Liver (tissue), 9 donors: Measurements from ENCODE around the gene PCMT1. TPM values are rescaled to one million over a fixed set of nuclear protein-coding genes. Genes with fewer than 3 reads are reported as not detected.
"Not testable (repeated sequence)": the region's sequence is repeated elsewhere in the genome, so short reads cannot be mapped to it uniquely, and the experiment has no call there.

ENCODE experiments used
- DNase-seq: peaks from one replicate; pipeline ENCODE4 v3.0.0-alpha.2; 2017; ENCODE audit warnings: low spot score
- H3K27ac ChIP-seq, 2 donors: one replicate each; pipeline ENCODE4 v1.7.0; 2013; ENCODE audit warnings: inconsistent platforms in 2 of 2, low read length in 2 of 2, control low read depth in 1 of 2, low read depth in 1 of 2, mild to moderate bottlenecking in 1 of 2
- H3K27me3 ChIP-seq, 4 donors: one replicate each; pipeline versions ENCODE4 v1.6.1 to v1.7.0; 2013; ENCODE audit warnings: low read length in 3 of 4, inconsistent platforms in 1 of 4, mild to moderate bottlenecking in 1 of 4, moderate library complexity in 1 of 4; ENCODE audit not compliant: control insufficient read depth in 4 of 4, insufficient read depth in 4 of 4
- H3K36me3 ChIP-seq, 4 donors: one replicate each; pipeline versions ENCODE4 v1.6.1 to v1.7.0; 2013; ENCODE audit warnings: low read length in 3 of 4, mild to moderate bottlenecking in 3 of 4, low read depth in 1 of 4, moderate library complexity in 1 of 4; ENCODE audit not compliant: control insufficient read depth in 4 of 4, insufficient read depth in 3 of 4
- H3K4me1 ChIP-seq, 4 donors: one replicate each; pipeline versions ENCODE4 v1.6.1 to v1.7.0; 2013; ENCODE audit warnings: low read length in 3 of 4, mild to moderate bottlenecking in 3 of 4, moderate library complexity in 1 of 4; ENCODE audit not compliant: control insufficient read depth in 4 of 4, insufficient read depth in 4 of 4
- H3K4me3 ChIP-seq, 3 donors: one replicate each; pipeline versions ENCODE4 v1.6.1 to v1.7.0; 2013; ENCODE audit warnings: low read length in 3 of 3, control low read depth in 1 of 3, low read depth in 1 of 3, mild to moderate bottlenecking in 1 of 3
- H3K9ac ChIP-seq, 2 donors: one replicate each; pipeline ENCODE4 v1.7.0; 2013; ENCODE audit warnings: low read length in 2 of 2, mild to moderate bottlenecking in 2 of 2, moderate library complexity in 2 of 2, control low read depth in 1 of 2, low read depth in 1 of 2
- H3K9me3 ChIP-seq, 4 donors: one replicate each; pipeline versions ENCODE4 v1.6.1 to v1.7.0; 2013; ENCODE audit warnings: low read length in 3 of 4; ENCODE audit not compliant: control insufficient read depth in 4 of 4
- GABPA ChIP-seq, 2 donors: IDR thresholded peaks in 1 of 2; conservative IDR thresholded peaks in 1 of 2; 2 replicates each; pipeline ENCODE4 v1.6.1; 2016; ENCODE audit warnings: antibody characterized with exemption in 2 of 2, mild to moderate bottlenecking in 1 of 2, moderate library complexity in 1 of 2
- HNF4A ChIP-seq, 2 donors: conservative IDR thresholded peaks; 2 replicates each; pipeline ENCODE4 v1.6.1; 2016; ENCODE audit warnings: antibody characterized with exemption in 2 of 2, mild to moderate bottlenecking in 2 of 2
- MAX ChIP-seq: IDR thresholded peaks from 2 replicates; pipeline ENCODE4 v1.6.1; 2016; ENCODE audit warnings: antibody characterized with exemption
- NR2F2 ChIP-seq: IDR thresholded peaks from 2 replicates; pipeline ENCODE4 v1.6.1; 2016; ENCODE audit warnings: antibody characterized with exemption
- REST ChIP-seq: IDR thresholded peaks from 2 replicates; pipeline ENCODE4 v1.6.1; 2016; ENCODE audit warnings: antibody characterized with exemption, mild to moderate bottlenecking
- RXRA ChIP-seq, 2 donors: IDR thresholded peaks; 2 replicates each; pipeline ENCODE4 v1.6.1; 2017 to 2018; ENCODE audit warnings: antibody characterized with exemption in 2 of 2, mild to moderate bottlenecking in 1 of 2
- SP1 ChIP-seq: IDR thresholded peaks from 2 replicates; pipeline ENCODE4 v1.6.1; 2018; ENCODE audit warnings: antibody characterized with exemption, mild to moderate bottlenecking
- ZBTB33 ChIP-seq: IDR thresholded peaks from 2 replicates; pipeline ENCODE4 v1.6.1; 2016; ENCODE audit warnings: antibody characterized with exemption
- WGBS: extraction: QIAGEN DNeasy Blood & Tissue Kit; methylation state at CpG from one replicate; pipeline ENCODE4 v1.1.7; 2013; 5-methylcytosine and 5-hydroxymethylcytosine counted together
- polyA plus RNA-seq, 2 donors: library from polyadenylated mRNA; stranded (reverse) in 1 of 2; unstranded in 1 of 2; fragments of 200-250 nt in 1 of 2; fragments of >200 nt in 1 of 2; fragmentation: Nextera tagmentation in 1 of 2; extraction: Ambion mirVana in 1 of 2; gene quantifications; one replicate each; pipeline versions ENCODE4 v1.2.1 to v1.2.3, GENCODE V29; 2013 to 2015
- total RNA-seq, 2 donors: library from RNA; depleted of rRNA; stranded (reverse); fragments of >200 nt; gene quantifications; one replicate each; pipeline ENCODE4 v1.2.3, GENCODE V29; 2014
- donor health status: healthy.
- donor health status: healthy.
- donor health status: healthy.
- donor health status: healthy.
- donor health status: healthy.

The PCMT1 gene
- total and polyA plus RNA-seq, 4 donors: 56.8 to 78.8 (median 75.0) TPM

- TF ChIP-seq REST: peak; percentile 47
- peak; percentile 66 for TF ChIP-seq MAX
- TF ChIP-seq ZBTB33: peak; percentile 93
- TF ChIP-seq RXRA (IDR thresholded peaks at IDR 0.05): peak; percentile 16 to 49
Measured at GRCh38 chr6:149746147-149746946, 3.2 kb upstream of the PCMT1 start, which contains the start of gene NUP43 (continued).

- H3K9me3 ChIP-seq, H3K36me3 ChIP-seq, H3K27me3 ChIP-seq, DNase-seq: not testable (repeated sequence)
- peak overlapping the region in 1 of 2 donors; percentile 27 for H3K9ac ChIP-seq
- H3K27ac ChIP-seq: peak overlapping the region; percentile 93 to 94
- H3K4me1 ChIP-seq: peaks cover 10 to 37% (median 32%) of the 10 kb centered on the region in 4 donors
- under 1% methylated on average over 25 of the region's 38 CpGs for WGBS
- peak overlapping the region in 2 of 3 donors; percentile 33 to 69 for H3K4me3 ChIP-seq
- TF ChIP-seq GABPA (IDR thresholded peaks at IDR 0.05 in 1 of 2, conservative IDR thresholded peaks at IDR 0.05 in 1 of 2) (peak in 1 of 2 donors; percentile 20), SP1 (peak; percentile 61), HNF4A (conservative IDR thresholded peaks at IDR 0.05) (peak; percentile 46 to 55)
Measured at GRCh38 chr6:149749082-149749593, 403 bp upstream of the PCMT1 start.

- WGBS: under 1% methylated on average over 25 of the region's 25 CpGs
- Histone ChIP-seq H3K27ac (peak overlapping the region; percentile 93 to 94), H3K4me1 (peaks cover 7 to 36% (median 30%) of the 10 kb centered on the region in 4 donors), H3K27me3 (no peaks in the 10 kb centered on the region), H3K36me3 (no peaks in the 10 kb centered on the region), H3K4me3 (peak overlapping the region; percentile 69 to 97 (median 80)), H3K9ac (peak overlapping the region; percentile 73 to 75), H3K9me3 (no peaks in the 10 kb centered on the region)
- TF ChIP-seq REST: peak; percentile 65
- no peak for TF ChIP-seq NR2F2
- peak; percentile 64 for DNase-seq
Measured at GRCh38 chr6:149750136-149750609, 632 bp downstream of the PCMT1 start.
